ENCODE measurements around the gene NT5C3A.
"Not testable (repeated sequence)": the region's sequence is repeated elsewhere in the genome, so short reads cannot be mapped to it uniquely, and the experiment has no call there.

The NT5C3A gene

GRCh38 chr7:32966489-32967267 lies 95.9 kb downstream of the NT5C3A start:
- not testable (repeated sequence) for DNase-seq

- not testable (repeated sequence) for DNase-seq
Measured at GRCh38 chr7:32964461-32965159, 98.0 kb downstream of the NT5C3A start.

All from NCI-H1436 treated with DMSO at 0.1 percent for 48 hours (cell line).